GM23338 (cell line): ENCODE results near the gene EGFR. TPM values are rescaled to one million over a fixed set of nuclear protein-coding genes. Genes with fewer than 3 reads are reported as not detected.

Experiments used
- ATAC-seq: fragments of 200-7000 bp; cut with Tn5 transposase; 3 replicates; pipeline ENCODE4 v1.9.1; 2020
- DNase-seq: peaks from one replicate; pipeline ENCODE4 v3.0.0-alpha.2; 2015; ENCODE audit warnings: low spot score
- H2AFZ ChIP-seq: fragments of 200-600 bp; sonication (generic); 2 replicates; pipeline ENCODE4 v1.8.0; 2016; ENCODE audit warnings: antibody characterized with exemption, mild to moderate bottlenecking, moderate library complexity
- H3F3A ChIP-seq: fragments of 200-600 bp; sonication (generic); replicated peaks from 2 replicates; pipeline ENCODE4 v1.8.0; 2017; ENCODE audit warnings: antibody characterized with exemption, mixed run types, low read depth
- H3K27ac ChIP-seq: fragments of 200-600 bp; sonication (generic); 2 replicates; pipeline ENCODE4 v1.6.1; 2016; ENCODE audit warnings: low read depth
- H3K27me3 ChIP-seq: fragments of 200-600 bp; sonication (generic); 2 replicates; pipeline ENCODE4 v1.8.0; 2016; ENCODE audit warnings: mild to moderate bottlenecking, mixed run types, moderate library complexity; ENCODE audit not compliant: insufficient read depth
- H3K36me3 ChIP-seq: fragments of 200-600 bp; sonication (generic); 2 replicates; pipeline ENCODE4 v1.8.0; 2016; ENCODE audit warnings: mild to moderate bottlenecking; ENCODE audit not compliant: insufficient read depth
- H3K4me1 ChIP-seq: fragments of 200-600 bp; sonication (generic); 2 replicates; pipeline ENCODE4 v1.8.0; 2016; ENCODE audit warnings: mild to moderate bottlenecking, moderate library complexity; ENCODE audit not compliant: insufficient read depth
- H3K4me2 ChIP-seq: fragments of 200-600 bp; sonication (generic); 2 replicates; pipeline ENCODE4 v1.7.1; 2017; ENCODE audit warnings: mixed run types
- H3K4me3 ChIP-seq: fragments of 200-600 bp; sonication (generic); 2 replicates; pipeline ENCODE4 v1.6.1; 2016; ENCODE audit warnings: mixed run types
- H3K79me2 ChIP-seq: fragments of 200-600 bp; sonication (generic); replicated peaks from 2 replicates; pipeline ENCODE4 v1.8.0; 2017; ENCODE audit warnings: mild to moderate bottlenecking; ENCODE audit not compliant: insufficient read depth
- H3K9me2 ChIP-seq: fragments of 200-600 bp; sonication (generic); 2 replicates; pipeline ENCODE4 v1.8.0; 2017; ENCODE audit not compliant: insufficient read depth
- H4K20me1 ChIP-seq: fragments of 200-600 bp; sonication (generic); replicated peaks from 2 replicates; pipeline ENCODE4 v1.8.0; 2017; ENCODE audit warnings: mild to moderate bottlenecking; ENCODE audit not compliant: insufficient read depth
- H3K27ac Mint-ChIP-seq: 2 replicates; pipeline ENCODE4 v1.8.0; 2020; ENCODE audit warnings: inconsistent platforms, mild to moderate bottlenecking, moderate library complexity, mixed read lengths
- H3K27me3 Mint-ChIP-seq: 3 replicates; pipeline ENCODE4 v1.8.0; 2022; ENCODE audit warnings: low read depth, mild to moderate bottlenecking, moderate library complexity, mixed read lengths, inconsistent platforms; ENCODE audit not compliant: insufficient read depth, poor library complexity
- H3K36me3 Mint-ChIP-seq: 3 replicates; pipeline ENCODE4 v1.8.0; 2021; ENCODE audit warnings: low read depth, mild to moderate bottlenecking, inconsistent platforms, moderate library complexity, mixed read lengths
- H3K4me1 Mint-ChIP-seq: 3 replicates; pipeline ENCODE4 v1.8.0; 2020; ENCODE audit warnings: mild to moderate bottlenecking, inconsistent platforms, mixed read lengths
- H3K4me3 Mint-ChIP-seq: 3 replicates; pipeline ENCODE4 v1.8.0; 2021; ENCODE audit warnings: moderate library complexity, mild to moderate bottlenecking, inconsistent platforms, mixed read lengths
- H3K9me3 Mint-ChIP-seq: 3 replicates; pipeline ENCODE4 v1.8.0; 2020; ENCODE audit warnings: moderate library complexity, mild to moderate bottlenecking, inconsistent platforms, mixed read lengths
- CREB1 ChIP-seq: fragments of 250-450 bp; sonication (Bioruptor Pico); IDR thresholded peaks from 2 replicates; pipeline ENCODE4 v1.5.0; 2020; ENCODE audit warnings: low read depth, mild to moderate bottlenecking, moderate library complexity
- ETS1 ChIP-seq: IDR thresholded peaks from 2 replicates; pipeline ENCODE4 v1.6.1; 2016; ENCODE audit warnings: antibody characterized with exemption
- EZH2 ChIP-seq: fragments of 200-600 bp; sonication (generic); IDR thresholded peaks from one replicate; pipeline ENCODE4 v1.8.0; 2017; ENCODE audit warnings: antibody characterized with exemption, mild to moderate bottlenecking, low read depth; ENCODE audit not compliant: unreplicated experiment
- EZH2phosphoT487 ChIP-seq: fragments of 200-600 bp; sonication (generic); IDR thresholded peaks from one replicate; pipeline ENCODE4 v1.8.1; 2018; ENCODE audit warnings: antibody characterized with exemption; ENCODE audit not compliant: unreplicated experiment
- NANOG ChIP-seq: IDR thresholded peaks from 2 replicates; pipeline ENCODE4 v1.6.1; 2016; ENCODE audit warnings: antibody characterized with exemption, borderline replicate concordance
- POLR2AphosphoS5 ChIP-seq: IDR thresholded peaks from 2 replicates; pipeline ENCODE4 v1.6.1; 2016; ENCODE audit warnings: antibody characterized with exemption, low read depth
- ZNF114 ChIP-seq: fragments of 250-450 bp; sonication (Bioruptor Pico); IDR thresholded peaks from 2 replicates; pipeline ENCODE4 v1.5.0; 2020; ENCODE audit warnings: mild to moderate bottlenecking, moderate library complexity
- ZNF331 ChIP-seq: fragments of 250-450 bp; sonication (Bioruptor Pico); IDR thresholded peaks from 2 replicates; pipeline ENCODE4 v1.5.0; 2020; ENCODE audit warnings: low read depth, mild to moderate bottlenecking, moderate library complexity
- polyA plus RNA-seq: library from polyadenylated mRNA; unstranded; fragments of >200 nt; fragmentation: Nextera tagmentation; extraction: Ambion mirVana; gene quantifications from 2 replicates; pipeline ENCODE4 v1.2.1, GENCODE V29; 2016
- total RNA-seq: library from RNA; depleted of rRNA; stranded (reverse); fragments of >200 nt; shearing (Covaris generic); gene quantifications from 2 replicates; pipeline ENCODE4 v1.2.3, GENCODE V29; 2014
- TF ChIP-seq, protein P1 (sequence below), 2 experiments: fragments of 200-600 bp in 1 of 2; sonication (generic) in 1 of 2; conservative IDR thresholded peaks; 2 replicates each; pipeline versions ENCODE4 v1.5.1 to v1.6.1; 2016 to 2017; ENCODE audit warnings: antibody characterized with exemption in 2 of 2, low read depth in 2 of 2, mild to moderate bottlenecking in 2 of 2, moderate library complexity in 1 of 2

EGFR gene
- total and polyA plus RNA-seq, 2 experiments from 2014 or later, result 1.5 to 4.5 TPM

GRCh38 chr7:54995610-54996363 is 23.0 kb upstream of the EGFR start:
- no peak for DNase-seq
- no peak for TF ChIP-seq POLR2AphosphoS5
- no peak for TF ChIP-seq NANOG
- no peak for TF ChIP-seq EZH2phosphoT487
- no peak for TF ChIP-seq EZH2
- TF ChIP-seq ETS1, result no peak
- TF ChIP-seq, protein P1, sequence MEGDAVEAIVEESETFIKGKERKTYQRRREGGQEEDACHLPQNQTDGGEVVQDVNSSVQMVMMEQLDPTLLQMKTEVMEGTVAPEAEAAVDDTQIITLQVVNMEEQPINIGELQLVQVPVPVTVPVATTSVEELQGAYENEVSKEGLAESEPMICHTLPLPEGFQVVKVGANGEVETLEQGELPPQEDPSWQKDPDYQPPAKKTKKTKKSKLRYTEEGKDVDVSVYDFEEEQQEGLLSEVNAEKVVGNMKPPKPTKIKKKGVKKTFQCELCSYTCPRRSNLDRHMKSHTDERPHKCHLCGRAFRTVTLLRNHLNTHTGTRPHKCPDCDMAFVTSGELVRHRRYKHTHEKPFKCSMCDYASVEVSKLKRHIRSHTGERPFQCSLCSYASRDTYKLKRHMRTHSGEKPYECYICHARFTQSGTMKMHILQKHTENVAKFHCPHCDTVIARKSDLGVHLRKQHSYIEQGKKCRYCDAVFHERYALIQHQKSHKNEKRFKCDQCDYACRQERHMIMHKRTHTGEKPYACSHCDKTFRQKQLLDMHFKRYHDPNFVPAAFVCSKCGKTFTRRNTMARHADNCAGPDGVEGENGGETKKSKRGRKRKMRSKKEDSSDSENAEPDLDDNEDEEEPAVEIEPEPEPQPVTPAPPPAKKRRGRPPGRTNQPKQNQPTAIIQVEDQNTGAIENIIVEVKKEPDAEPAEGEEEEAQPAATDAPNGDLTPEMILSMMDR (conservative IDR thresholded peaks at IDR 0.05; ENCODE audit: low read depth in 2 of 2), result no peak
- no peak for TF ChIP-seq CREB1 (CRISPR knock-in tag)
- no peak for TF ChIP-seq ZNF114
- H3K4me2 ChIP-seq, result no peak overlapping the region

DNA sequence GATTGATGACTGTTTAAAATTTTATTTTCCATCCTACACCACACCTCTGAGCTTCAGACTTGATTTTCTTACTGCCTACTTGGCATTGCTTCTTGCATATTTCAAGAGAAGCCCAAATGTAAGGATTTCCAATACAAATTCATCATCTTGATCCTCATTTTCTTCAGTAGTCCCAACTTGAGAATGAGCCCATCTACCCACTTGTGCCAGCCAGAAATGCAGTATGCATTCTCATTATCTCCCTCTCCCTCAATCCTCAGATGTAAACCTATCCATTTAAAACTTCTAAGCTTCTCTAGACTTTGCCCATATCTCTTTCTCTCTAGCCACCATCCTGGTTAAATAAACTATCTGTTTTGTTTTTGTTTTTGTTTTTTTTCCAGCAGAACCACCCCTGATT is 22.4 kb upstream of the EGFR start:
- no peaks in the 10 kb centered on the region for H3K9me3 Mint-ChIP-seq
- ATAC-seq (no peak), DNase-seq (no peak)
- no peaks in the 10 kb centered on the region for H3K36me3 ChIP-seq
- H4K20me1 ChIP-seq, result no peaks in the 10 kb centered on the region
- peaks cover 6% of the 10 kb centered on the region for H3K4me1 ChIP-seq
- no peak overlapping the region for H2AFZ ChIP-seq
- no peak overlapping the region for H3K4me2 ChIP-seq
- H3K4me3 Mint-ChIP-seq, result no peak overlapping the region
- no peaks in the 10 kb centered on the region for H3F3A ChIP-seq
- H3K27me3 Mint-ChIP-seq, result peaks cover 1% of the 10 kb centered on the region
- H3K4me3 ChIP-seq, result no peak overlapping the region
- no peaks in the 10 kb centered on the region for H3K36me3 Mint-ChIP-seq
- no peaks in the 10 kb centered on the region for H3K79me2 ChIP-seq
- H3K4me1 Mint-ChIP-seq, result peaks cover 4% of the 10 kb centered on the region; the same call in 2 of the 3 replicates
- H3K27ac Mint-ChIP-seq, result no peak overlapping the region
- H3K9me2 ChIP-seq, result peaks cover 5% of the 10 kb centered on the region; the same call in 1 of the 2 replicates
- H3K27ac ChIP-seq, result no peak overlapping the region
- no peaks in the 10 kb centered on the region for H3K27me3 ChIP-seq
- TF ChIP-seq ZNF331 (CRISPR knock-in tag) (no peak), NANOG (no peak), ZNF114 (no peak), EZH2 (no peak)
- TF ChIP-seq, protein P1 (conservative IDR thresholded peaks at IDR 0.05; ENCODE audit: low read depth in 2 of 2), result no peak

More at GRCh38 chr7:54995610-54996363, 23.0 kb upstream of the EGFR start:
- Histone ChIP-seq H2AFZ (no peak overlapping the region; the same call in 1 of the 2 replicates), H3K9me2 (peaks cover 10% of the 10 kb centered on the region; the same call in 1 of the 2 replicates), H3K79me2 (no peaks in the 10 kb centered on the region), H3K4me1 (peaks cover 6% of the 10 kb centered on the region), H3F3A (no peaks in the 10 kb centered on the region), H4K20me1 (no peaks in the 10 kb centered on the region), H3K36me3 (no peaks in the 10 kb centered on the region), H3K27ac (no peak overlapping the region), H3K4me3 (no peak overlapping the region), H3K27me3 (no peaks in the 10 kb centered on the region)
- Mint-ChIP-seq H3K4me1 (peaks cover 4% of the 10 kb centered on the region; the same call in 2 of the 3 replicates), H3K27me3 (peaks cover 1% of the 10 kb centered on the region), H3K9me3 (no peaks in the 10 kb centered on the region), H3K27ac (no peak overlapping the region), H3K36me3 (no peaks in the 10 kb centered on the region), H3K4me3 (no peak overlapping the region)
- ATAC-seq, result no peak
